ENCODE results near the gene CCNF.

- no peak for TF ChIP-seq REST (IDR thresholded peaks at IDR 0.05; ENCODE audit: low read depth)
- no peak for TF ChIP-seq POLR2A (IDR thresholded peaks at IDR 0.05; ENCODE audit: borderline replicate concordance, extremely low read depth, insufficient read depth, insufficient read length)
- TF ChIP-seq CTCF (IDR thresholded peaks at IDR 0.05 in 2 of 3, conservative IDR thresholded peaks at IDR 0.05 in 1 of 3; ENCODE audit: borderline replicate concordance in 1 of 3, insufficient read depth in 1 of 3, low read depth in 2 of 3, low read length in 2 of 3), result no peak
- no peak for TF ChIP-seq RAD21 (IDR thresholded peaks at IDR 0.05; ENCODE audit: low read depth)
- no peak for TF ChIP-seq POLR2AphosphoS5 (IDR thresholded peaks at IDR 0.05; ENCODE audit: low read depth, low read length)
- no peak for TF ChIP-seq YY1 (IDR thresholded peaks at IDR 0.05; ENCODE audit: extremely low read depth, insufficient replicate concordance, low read depth, low read length)
- no peak for TF ChIP-seq CEBPB (IDR thresholded peaks at IDR 0.05; ENCODE audit: low read depth)
- no peak for TF ChIP-seq CBX3 (IDR thresholded peaks at IDR 0.05; ENCODE audit: low read depth)
- TF ChIP-seq MAX (IDR thresholded peaks at IDR 0.05), result no peak
- no peak for TF ChIP-seq ZBTB33 (IDR thresholded peaks at IDR 0.05; ENCODE audit: extremely low read depth, insufficient replicate concordance, low read length)
These were observed 4.2 kb upstream of the CCNF start for GRCh38 chr16:2425008-2425518.
